Measurements from ENCODE around the gene FOXO1.

FOXO1 gene

DNA sequence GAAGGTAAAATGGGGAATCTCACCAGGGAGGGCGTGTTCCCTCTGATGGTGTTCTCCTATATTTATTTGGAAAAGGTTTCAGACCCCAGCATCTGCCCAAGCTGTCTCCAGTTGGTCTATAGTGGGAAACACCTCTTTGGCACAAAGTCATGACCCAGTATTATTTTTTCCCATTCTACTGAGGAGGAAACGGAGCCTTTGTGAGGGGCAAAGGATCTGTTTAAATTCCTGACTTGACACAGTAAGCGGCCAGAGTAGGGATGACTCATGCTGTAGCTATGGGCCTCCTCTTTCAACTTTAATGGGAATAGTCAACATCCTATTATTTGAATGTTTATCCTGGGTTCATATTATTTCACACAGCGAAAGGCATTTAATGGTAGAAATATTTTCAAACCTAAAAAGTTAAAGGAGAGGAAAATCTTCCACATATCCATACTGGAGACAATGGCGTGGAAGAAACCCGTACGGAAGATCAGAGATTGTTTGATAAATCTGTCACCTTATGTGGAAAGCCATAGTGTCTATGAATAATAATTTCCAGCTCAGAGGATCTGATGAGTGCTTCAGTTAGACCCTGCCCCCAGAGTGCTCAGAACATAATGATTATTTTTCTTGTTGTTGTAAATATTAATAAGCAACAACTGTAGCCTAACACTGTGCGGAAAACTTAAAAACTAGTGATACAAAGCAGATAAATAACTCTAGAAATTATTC is 126.0 kb downstream of the FOXO1 start:
- Histone ChIP-seq H3K9ac (ENCODE audit: low read length) (peak overlapping the region; percentile 47), H3K4me1 (ENCODE audit: control insufficient read depth, insufficient read depth, low read length) (peaks cover 24% of the 10 kb centered on the region), H3K36me3 (ENCODE audit: control insufficient read depth, insufficient read depth, low read length) (no peaks in the 10 kb centered on the region), H3K27ac (ENCODE audit: low read depth, low read length) (peak overlapping the region; percentile 90), H3K9me3 (ENCODE audit: control insufficient read depth, insufficient read depth, low read depth, low read length) (no peaks in the 10 kb centered on the region), H3K4me3 (ENCODE audit: low read depth, low read length) (peak overlapping the region; percentile 17; the same call in 1 of the 2 replicates), H3K27me3 (ENCODE audit: control insufficient read depth, insufficient read depth, low read length) (no peaks in the 10 kb centered on the region)

GRCh38 chr13:40539576-40540327 is 126.7 kb downstream of the FOXO1 start:
- H3K36me3 ChIP-seq (ENCODE audit: control insufficient read depth, insufficient read depth, low read length), result no peaks in the 10 kb centered on the region
- no peaks in the 10 kb centered on the region for H3K9me3 ChIP-seq (ENCODE audit: control insufficient read depth, insufficient read depth, low read depth, low read length)
- peak overlapping the region; percentile 47 for H3K9ac ChIP-seq (ENCODE audit: low read length)
- H3K4me1 ChIP-seq (ENCODE audit: control insufficient read depth, insufficient read depth, low read length), result peaks cover 24% of the 10 kb centered on the region
- peak overlapping the region; percentile 90 for H3K27ac ChIP-seq (ENCODE audit: low read depth, low read length)
- H3K4me3 ChIP-seq (ENCODE audit: low read depth, low read length), result peak overlapping the region; percentile 17; the same call in 1 of the 2 replicates
- no peaks in the 10 kb centered on the region for H3K27me3 ChIP-seq (ENCODE audit: control insufficient read depth, insufficient read depth, low read length)

DNA sequence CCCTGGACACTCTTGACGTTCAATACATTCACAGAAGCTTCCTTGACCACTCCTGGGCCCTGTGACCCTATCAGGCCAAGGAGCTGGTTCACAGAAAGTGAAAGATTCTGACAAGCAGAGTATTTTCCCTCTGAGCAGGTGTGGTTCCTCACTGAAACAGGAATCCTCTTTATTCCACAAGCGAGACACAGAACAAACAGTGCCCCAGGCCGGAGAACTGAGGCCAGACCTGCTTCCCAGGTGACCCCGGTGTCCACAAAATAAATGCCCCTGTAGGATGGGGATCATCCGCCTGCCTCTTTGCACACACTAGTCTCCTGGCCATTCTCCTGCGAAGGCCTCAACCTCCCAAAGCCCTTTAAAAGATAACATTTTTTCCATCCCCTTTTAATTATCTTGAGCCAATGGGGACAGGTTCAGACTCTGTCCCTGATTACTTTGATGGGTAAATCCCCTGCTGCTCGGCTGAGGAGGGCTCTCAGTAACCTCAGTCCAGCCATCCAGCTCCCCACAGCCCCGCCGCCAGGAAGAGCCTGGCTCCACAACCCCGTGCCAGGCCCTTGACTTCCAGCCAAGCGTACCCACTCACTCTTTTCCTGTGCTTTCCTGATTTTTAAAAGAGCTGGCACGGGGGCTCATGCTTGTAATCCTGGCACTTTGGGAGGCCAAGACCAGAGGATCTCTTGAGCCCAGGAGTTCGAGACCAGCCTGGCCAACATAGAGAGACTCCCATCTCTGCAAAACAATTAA is 129.1 kb downstream of the FOXO1 start:
- H3K9ac ChIP-seq (ENCODE audit: low read length), result no peak overlapping the region
- H3K9me3 ChIP-seq (ENCODE audit: control insufficient read depth, insufficient read depth, low read depth, low read length), result no peaks in the 10 kb centered on the region
- H3K27ac ChIP-seq (ENCODE audit: low read depth, low read length), result no peak overlapping the region; the same call in 1 of the 2 replicates
- H3K36me3 ChIP-seq (ENCODE audit: control insufficient read depth, insufficient read depth, low read length), result no peaks in the 10 kb centered on the region
- H3K27me3 ChIP-seq (ENCODE audit: control insufficient read depth, insufficient read depth, low read length), result no peaks in the 10 kb centered on the region
- no peak overlapping the region for H3K4me3 ChIP-seq (ENCODE audit: low read depth, low read length)
- H3K4me1 ChIP-seq (ENCODE audit: control insufficient read depth, insufficient read depth, low read length), result peaks cover 24% of the 10 kb centered on the region

- H3K9ac ChIP-seq (ENCODE audit: low read length), result no peak overlapping the region
- no peak overlapping the region for H3K27ac ChIP-seq (ENCODE audit: low read depth, low read length)
- H3K27me3 ChIP-seq (ENCODE audit: control insufficient read depth, insufficient read depth, low read length), result no peaks in the 10 kb centered on the region
- peaks cover 24% of the 10 kb centered on the region for H3K4me1 ChIP-seq (ENCODE audit: control insufficient read depth, insufficient read depth, low read length)
- H3K36me3 ChIP-seq (ENCODE audit: control insufficient read depth, insufficient read depth, low read length), result no peaks in the 10 kb centered on the region
- no peaks in the 10 kb centered on the region for H3K9me3 ChIP-seq (ENCODE audit: control insufficient read depth, insufficient read depth, low read depth, low read length)
- no peak overlapping the region for H3K4me3 ChIP-seq (ENCODE audit: low read depth, low read length)
Observed at GRCh38 chr13:40536443-40537113, 129.9 kb downstream of the FOXO1 start.

DNA sequence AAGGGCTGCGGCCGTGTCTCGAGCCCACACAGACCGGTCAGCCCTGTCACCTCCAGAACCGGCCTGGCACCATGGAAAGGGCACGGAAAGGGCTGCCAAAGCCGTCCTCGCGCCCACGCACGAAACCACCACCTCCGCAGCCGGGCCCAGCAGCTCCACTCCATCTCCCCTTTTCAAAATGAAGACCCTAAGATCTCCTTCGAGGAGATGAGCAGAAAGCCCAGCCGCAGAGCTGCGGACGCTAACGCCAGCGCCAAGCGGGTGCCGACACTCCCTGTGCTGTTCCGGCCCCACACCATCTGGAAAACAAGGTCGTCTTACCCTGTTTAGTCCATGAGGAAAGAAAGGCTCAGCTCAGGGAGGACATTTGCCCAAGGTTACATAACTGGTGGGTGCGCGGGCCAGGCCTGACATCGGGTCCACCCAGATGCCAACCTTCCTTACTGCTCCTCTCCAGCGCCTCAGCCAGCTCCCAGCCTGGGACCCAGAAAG is 131.1 kb downstream of the FOXO1 start:
- H3K27me3 ChIP-seq (ENCODE audit: control insufficient read depth, insufficient read depth, low read length), result no peaks in the 10 kb centered on the region
- peaks cover 20% of the 10 kb centered on the region for H3K4me1 ChIP-seq (ENCODE audit: control insufficient read depth, insufficient read depth, low read length)
- H3K36me3 ChIP-seq (ENCODE audit: control insufficient read depth, insufficient read depth, low read length), result no peaks in the 10 kb centered on the region
- no peak overlapping the region for H3K4me3 ChIP-seq (ENCODE audit: low read depth, low read length)
- no peak overlapping the region for H3K27ac ChIP-seq (ENCODE audit: low read depth, low read length)
- no peaks in the 10 kb centered on the region for H3K9me3 ChIP-seq (ENCODE audit: control insufficient read depth, insufficient read depth, low read depth, low read length)
- H3K9ac ChIP-seq (ENCODE audit: low read length), result no peak overlapping the region

GRCh38 chr13:40534456-40534855 is 132.0 kb downstream of the FOXO1 start:
- Histone ChIP-seq H3K9me3 (ENCODE audit: control insufficient read depth, insufficient read depth, low read depth, low read length) (no peaks in the 10 kb centered on the region), H3K27me3 (ENCODE audit: control insufficient read depth, insufficient read depth, low read length) (no peaks in the 10 kb centered on the region), H3K4me3 (ENCODE audit: low read depth, low read length) (no peak overlapping the region), H3K36me3 (ENCODE audit: control insufficient read depth, insufficient read depth, low read length) (no peaks in the 10 kb centered on the region), H3K27ac (ENCODE audit: low read depth, low read length) (no peak overlapping the region), H3K4me1 (ENCODE audit: control insufficient read depth, insufficient read depth, low read length) (peaks cover 11% of the 10 kb centered on the region), H3K9ac (ENCODE audit: low read length) (no peak overlapping the region)

GRCh38 chr13:40533072-40533471 is 133.4 kb downstream of the FOXO1 start:
- H3K9me3 ChIP-seq (ENCODE audit: control insufficient read depth, insufficient read depth, low read depth, low read length), result 0 out of 2 replicates have a peak, but pooled peaks cover 2% of the 10 kb centered on the region
- H3K27ac ChIP-seq (ENCODE audit: low read depth, low read length), result no peak overlapping the region
- H3K9ac ChIP-seq (ENCODE audit: low read length), result no peak overlapping the region
- H3K4me3 ChIP-seq (ENCODE audit: low read depth, low read length), result no peak overlapping the region
- peaks cover 10% of the 10 kb centered on the region for H3K4me1 ChIP-seq (ENCODE audit: control insufficient read depth, insufficient read depth, low read length)
- H3K27me3 ChIP-seq (ENCODE audit: control insufficient read depth, insufficient read depth, low read length), result no peaks in the 10 kb centered on the region
- no peaks in the 10 kb centered on the region for H3K36me3 ChIP-seq (ENCODE audit: control insufficient read depth, insufficient read depth, low read length)

DNA sequence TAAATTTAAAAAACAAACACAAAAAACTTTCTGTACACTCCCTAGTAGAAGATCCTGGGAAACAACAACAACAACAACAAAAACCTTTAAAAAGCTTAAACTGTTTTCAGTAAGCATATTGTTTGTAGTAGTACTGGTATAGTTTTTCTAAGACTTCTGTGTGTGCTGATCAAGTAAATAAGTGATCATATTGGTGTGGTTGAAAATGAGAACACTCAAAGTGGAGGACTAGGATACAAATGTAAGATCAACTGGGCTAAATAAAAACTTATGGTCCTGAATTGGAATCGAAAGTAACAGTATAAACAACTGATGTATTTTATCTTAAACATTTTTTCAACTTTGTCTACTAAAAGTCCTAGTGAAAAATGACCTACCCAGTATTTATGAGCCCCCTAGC is 135.5 kb downstream of the FOXO1 start:
- Histone ChIP-seq H3K9ac (ENCODE audit: low read length) (no peak overlapping the region), H3K9me3 (ENCODE audit: control insufficient read depth, insufficient read depth, low read depth, low read length) (0 out of 2 replicates have a peak, but pooled peaks cover 2% of the 10 kb centered on the region), H3K27me3 (ENCODE audit: control insufficient read depth, insufficient read depth, low read length) (no peaks in the 10 kb centered on the region), H3K4me3 (ENCODE audit: low read depth, low read length) (no peak overlapping the region), H3K27ac (ENCODE audit: low read depth, low read length) (no peak overlapping the region), H3K36me3 (ENCODE audit: control insufficient read depth, insufficient read depth, low read length) (no peaks in the 10 kb centered on the region), H3K4me1 (ENCODE audit: control insufficient read depth, insufficient read depth, low read length) (no peaks in the 10 kb centered on the region)

DNA sequence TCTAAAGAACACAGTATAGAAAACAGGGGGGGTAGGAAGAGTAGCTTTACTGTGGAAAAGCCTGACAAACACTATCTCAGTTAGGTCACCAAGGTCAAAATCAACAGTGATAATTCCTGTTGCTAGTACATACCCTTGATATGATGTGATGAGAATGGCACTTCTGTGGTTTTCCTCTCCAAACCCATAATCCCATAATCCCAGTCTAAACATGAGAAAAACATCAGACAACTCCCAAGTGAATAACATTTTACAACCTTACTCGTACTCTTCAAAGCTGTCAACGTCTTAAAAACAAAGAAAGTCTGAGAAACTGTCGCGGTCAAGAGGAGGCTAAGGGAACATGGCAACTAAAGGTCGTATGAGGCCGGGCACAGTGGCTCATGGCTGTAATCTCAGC is 137.6 kb downstream of the FOXO1 start:
- Histone ChIP-seq H3K4me3 (ENCODE audit: low read depth, low read length) (no peak overlapping the region), H3K36me3 (ENCODE audit: control insufficient read depth, insufficient read depth, low read length) (no peaks in the 10 kb centered on the region), H3K27ac (ENCODE audit: low read depth, low read length) (no peak overlapping the region), H3K27me3 (ENCODE audit: control insufficient read depth, insufficient read depth, low read length) (no peaks in the 10 kb centered on the region), H3K4me1 (ENCODE audit: control insufficient read depth, insufficient read depth, low read length) (no peaks in the 10 kb centered on the region), H3K9ac (ENCODE audit: low read length) (no peak overlapping the region), H3K9me3 (ENCODE audit: control insufficient read depth, insufficient read depth, low read depth, low read length) (0 out of 2 replicates have a peak, but pooled peaks cover 2% of the 10 kb centered on the region)

- Histone ChIP-seq H3K27me3 (ENCODE audit: control insufficient read depth, insufficient read depth, low read length) (no peaks in the 10 kb centered on the region), H3K36me3 (ENCODE audit: control insufficient read depth, insufficient read depth, low read length) (no peaks in the 10 kb centered on the region), H3K4me3 (ENCODE audit: low read depth, low read length) (no peak overlapping the region), H3K4me1 (ENCODE audit: control insufficient read depth, insufficient read depth, low read length) (no peaks in the 10 kb centered on the region), H3K9ac (ENCODE audit: low read length) (no peak overlapping the region), H3K27ac (ENCODE audit: low read depth, low read length) (no peak overlapping the region), H3K9me3 (ENCODE audit: control insufficient read depth, insufficient read depth, low read depth, low read length) (0 out of 2 replicates have a peak, but pooled peaks cover 2% of the 10 kb centered on the region)
Observed at GRCh38 chr13:40527914-40528313, 138.5 kb downstream of the FOXO1 start.

Data from HUES6 (cell line).